PC-3 (cell line): Measurements from ENCODE around the gene HYAL1. TPM values are rescaled to one million over a fixed set of nuclear protein-coding genes. Genes with fewer than 3 reads are reported as not detected.

Experiments
- ATAC-seq: fragments of 200-7000 bp; cut with Tn5 transposase; 2 replicates; pipeline ENCODE4 v1.9.1; 2020; ENCODE audit warnings: mild to moderate bottlenecking, moderate library complexity
- BruUV-seq: library from RNA; stranded (reverse); fragments of 400-500 nt; replicated peaks from 2 replicates; lab custom pipeline; 2021; lab: Mats Ljungman, UMichigan
- CTCF ChIA-PET: fragments of 300-600 bp; sonication (Branson Sonifier 250); formaldehyde crosslinking; loops from one replicate; lab custom pipeline; 2022; ENCODE audit warnings: antibody characterized with exemption; lab: Charles Lee
- POLR2A ChIA-PET: fragments of 300-600 bp; sonication (Branson Sonifier 250); formaldehyde crosslinking; loops from one replicate; lab custom pipeline; 2022; ENCODE audit warnings: antibody characterized with exemption; ENCODE audit not compliant: unreplicated experiment; lab: Charles Lee
- DNase-seq: peaks from one replicate; pipeline ENCODE4 v3.0.0-alpha.2; 2015
- H2AFZ ChIP-seq: fragments of 300-600 bp; sonication (generic); 2 replicates; pipeline ENCODE4 v1.6.0; 2016; ENCODE audit warnings: antibody characterized with exemption, low read length
- H3F3A ChIP-seq: fragments of 300-600 bp; sonication (generic); one replicate; pipeline ENCODE4 v1.6.0; 2017; ENCODE audit warnings: antibody characterized with exemption, low read length, control low read depth, mild to moderate bottlenecking; ENCODE audit not compliant: unreplicated experiment
- H3K27ac ChIP-seq: fragments of 300-600 bp; sonication (generic); 2 replicates; pipeline ENCODE4 v1.5.1; 2016; ENCODE audit warnings: mild to moderate bottlenecking, low read length
- H3K27me3 ChIP-seq: fragments of 300-600 bp; sonication (generic); 2 replicates; pipeline ENCODE4 v1.6.1; 2016; ENCODE audit warnings: low read length, mixed read lengths
- H3K36me3 ChIP-seq: fragments of 300-600 bp; sonication (generic); 2 replicates; pipeline ENCODE4 v1.6.1; 2016; ENCODE audit warnings: low read depth, mixed run types, low read length, mixed read lengths
- H3K4me1 ChIP-seq: fragments of 300-600 bp; sonication (generic); 2 replicates; pipeline ENCODE4 v1.5.1; 2016; ENCODE audit warnings: low read length; ENCODE audit not compliant: insufficient read depth
- H3K4me2 ChIP-seq: fragments of 300-600 bp; sonication (generic); 2 replicates; pipeline ENCODE4 v1.6.0; 2016; ENCODE audit warnings: low read length
- H3K4me3 ChIP-seq: fragments of 300-600 bp; sonication (generic); 2 replicates; pipeline ENCODE4 v1.5.1; 2016; ENCODE audit warnings: mild to moderate bottlenecking, low read length, mixed read lengths
- H3K79me2 ChIP-seq: fragments of 300-600 bp; sonication (generic); 2 replicates; pipeline ENCODE4 v1.6.1; 2017; ENCODE audit warnings: low read length, mixed read lengths
- H3K9ac ChIP-seq: fragments of 300-600 bp; sonication (generic); 2 replicates; pipeline ENCODE4 v1.6.0; 2016; ENCODE audit warnings: mild to moderate bottlenecking, low read length
- H3K9me2 ChIP-seq: fragments of 300-600 bp; sonication (generic); replicated peaks from 2 replicates; pipeline ENCODE4 v1.6.1; 2016; ENCODE audit warnings: mixed run types, low read length, mixed read lengths
- H3K9me3 ChIP-seq: fragments of 300-600 bp; sonication (generic); 2 replicates; pipeline ENCODE4 v1.6.1; 2016; ENCODE audit warnings: low read length, mixed read lengths
- H4K20me1 ChIP-seq: fragments of 300-600 bp; sonication (generic); 2 replicates; pipeline ENCODE4 v1.6.1; 2016; ENCODE audit warnings: low read length, mixed read lengths
- EZH2 ChIP-seq: fragments of 300-600 bp; sonication (generic); IDR thresholded peaks from one replicate; pipeline ENCODE4 v1.6.1; 2017; ENCODE audit warnings: antibody characterized with exemption, mild to moderate bottlenecking, low read length; ENCODE audit not compliant: unreplicated experiment
- EZH2phosphoT487 ChIP-seq: fragments of 300-600 bp; sonication (generic); IDR thresholded peaks from 2 replicates; pipeline ENCODE4 v1.6.1; 2018; ENCODE audit warnings: mild to moderate bottlenecking, antibody characterized with exemption, low read length, borderline replicate concordance
- intact Hi-C: fragments of 100-400 bp; cut with micrococcal nuclease; formaldehyde crosslinking; loops from 2 replicates; pipeline ENCODE4 v1.9.0; 2023
- total RNA-seq: library from RNA; depleted of rRNA; stranded (reverse); fragments of >200 nt; gene quantifications from 2 replicates; pipeline ENCODE4 v1.2.3, GENCODE V29; 2014
- TF ChIP-seq, protein P1 (sequence below): fragments of 300-600 bp; sonication (generic); conservative IDR thresholded peaks from 2 replicates; pipeline ENCODE4 v1.5.1; 2017; ENCODE audit warnings: antibody characterized with exemption, low read depth, mild to moderate bottlenecking, low read length

HYAL1 gene
- total RNA-seq, 1 experiment from 2014 or later, result 1.3 TPM

DNA sequence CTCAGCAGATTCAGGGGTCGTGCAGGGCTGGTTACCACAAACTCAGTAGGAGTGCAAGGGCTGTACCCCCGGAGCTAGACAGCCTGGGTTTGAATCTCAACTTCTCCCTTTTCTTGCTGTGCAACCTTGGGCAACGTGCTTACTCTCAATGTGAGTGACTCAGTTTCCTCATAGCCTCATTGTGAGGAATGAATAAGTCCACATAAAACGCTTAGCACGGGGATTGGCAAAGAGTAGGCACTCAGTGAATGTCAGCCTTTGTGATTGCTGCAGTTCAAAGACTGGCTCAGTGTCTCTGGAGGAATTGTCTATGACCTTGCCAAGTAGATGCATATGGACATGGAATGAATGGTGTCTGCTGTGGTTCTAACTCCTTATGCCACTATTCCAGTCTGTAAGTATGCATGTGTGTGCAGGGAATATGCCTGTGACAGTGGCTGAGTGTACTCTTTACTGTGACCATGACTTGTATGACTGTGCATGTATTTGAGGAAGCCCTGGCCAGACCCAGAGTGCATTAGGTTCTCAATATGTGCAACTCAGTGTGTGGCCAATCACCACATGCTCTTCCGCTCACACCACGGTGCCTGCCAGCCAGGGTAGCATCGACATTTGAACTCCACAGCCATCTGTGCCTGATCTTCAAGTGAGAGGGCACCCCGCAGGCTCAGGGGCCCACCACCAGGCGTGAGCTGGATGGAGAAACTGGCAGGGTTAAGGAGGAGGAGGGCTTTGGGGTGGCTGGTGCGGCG is 3.3 kb downstream of the HYAL1 start:
- Histone ChIP-seq H3K4me1 (peaks cover 20% of the 10 kb centered on the region), H3K36me3 (no peaks in the 10 kb centered on the region), H2AFZ (peak overlapping the region; percentile 57; the same call in 1 of the 2 replicates), H3K9ac (peak overlapping the region; percentile 81), H3K9me2 (no peaks in the 10 kb centered on the region), H3K9me3 (no peaks in the 10 kb centered on the region), H3K4me3 (peak overlapping the region; percentile 52), H3F3A (no peaks in the 10 kb centered on the region), H4K20me1 (no peaks in the 10 kb centered on the region), H3K4me2 (peak overlapping the region; percentile 71), H3K79me2 (peaks cover 14% of the 10 kb centered on the region), H3K27ac (peak overlapping the region; percentile 90), H3K27me3 (no peaks in the 10 kb centered on the region)
- ChIA-PET POLR2A (interaction anchor here (0.6 to 1.8 kb wide), 5 partner anchors 11 to 1860 kb away, joined by 3 to 12 read pairs (median 4); partner anchors contain the start of genes CCDC51, CYB561D2, NPRL2 and TMA7), CTCF (interaction anchor here (0.9 to 1.6 kb wide), 2 partner anchors 24 to 37 kb away, joined by 5 to 7 read pairs; no protein-coding TSS in a partner anchor)
- DNase-seq, result no peak
- no peak for ATAC-seq
- intact Hi-C loops, result loop anchor here (1.0 to 2.0 kb wide), 3 partner anchors 17 to 65 kb away; no protein-coding TSS in a partner anchor
- TF ChIP-seq EZH2 (no peak), EZH2phosphoT487 (no peak)
- TF ChIP-seq, protein P1, sequence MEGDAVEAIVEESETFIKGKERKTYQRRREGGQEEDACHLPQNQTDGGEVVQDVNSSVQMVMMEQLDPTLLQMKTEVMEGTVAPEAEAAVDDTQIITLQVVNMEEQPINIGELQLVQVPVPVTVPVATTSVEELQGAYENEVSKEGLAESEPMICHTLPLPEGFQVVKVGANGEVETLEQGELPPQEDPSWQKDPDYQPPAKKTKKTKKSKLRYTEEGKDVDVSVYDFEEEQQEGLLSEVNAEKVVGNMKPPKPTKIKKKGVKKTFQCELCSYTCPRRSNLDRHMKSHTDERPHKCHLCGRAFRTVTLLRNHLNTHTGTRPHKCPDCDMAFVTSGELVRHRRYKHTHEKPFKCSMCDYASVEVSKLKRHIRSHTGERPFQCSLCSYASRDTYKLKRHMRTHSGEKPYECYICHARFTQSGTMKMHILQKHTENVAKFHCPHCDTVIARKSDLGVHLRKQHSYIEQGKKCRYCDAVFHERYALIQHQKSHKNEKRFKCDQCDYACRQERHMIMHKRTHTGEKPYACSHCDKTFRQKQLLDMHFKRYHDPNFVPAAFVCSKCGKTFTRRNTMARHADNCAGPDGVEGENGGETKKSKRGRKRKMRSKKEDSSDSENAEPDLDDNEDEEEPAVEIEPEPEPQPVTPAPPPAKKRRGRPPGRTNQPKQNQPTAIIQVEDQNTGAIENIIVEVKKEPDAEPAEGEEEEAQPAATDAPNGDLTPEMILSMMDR, result no peak
- BruUV-seq, result TSS peak; percentile 92

DNA sequence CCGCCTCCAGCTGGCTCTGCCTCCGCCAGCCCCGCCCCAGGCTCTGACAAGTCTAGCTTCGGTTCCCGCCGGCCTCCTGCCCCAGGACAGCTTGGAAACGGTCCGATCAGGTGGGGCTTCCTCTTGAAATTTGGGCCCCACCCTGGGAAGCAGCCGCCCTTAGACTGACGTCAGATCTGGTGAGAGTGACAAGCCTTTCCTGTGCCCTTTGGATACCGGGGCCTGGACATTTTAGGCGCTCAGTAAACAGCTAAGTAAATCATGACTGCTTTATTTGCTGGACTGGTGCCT is 3.8 kb downstream of the HYAL1 start:
- TF ChIP-seq EZH2, result no peak
- TF ChIP-seq, protein P1, result no peak
- no peak for TF ChIP-seq EZH2phosphoT487
- Histone ChIP-seq H3K4me2 (peak overlapping the region; percentile 71), H3F3A (no peaks in the 10 kb centered on the region), H3K27me3 (no peaks in the 10 kb centered on the region), H3K9ac (peak overlapping the region; percentile 81), H3K36me3 (no peaks in the 10 kb centered on the region), H3K4me3 (peak overlapping the region; percentile 52), H3K4me1 (peaks cover 20% of the 10 kb centered on the region), H3K27ac (peak overlapping the region; percentile 90), H4K20me1 (no peaks in the 10 kb centered on the region), H3K79me2 (peaks cover 14% of the 10 kb centered on the region), H2AFZ (peak overlapping the region; percentile 57; the same call in 1 of the 2 replicates), H3K9me3 (no peaks in the 10 kb centered on the region), H3K9me2 (no peaks in the 10 kb centered on the region)
- BruUV-seq, result no TSS peak
- POLR2A ChIA-PET, result interaction anchor here (0.6 to 1.8 kb wide), 4 partner anchors 10 to 51 kb away, joined by 3 to 12 read pairs (median 6); partner anchors contain the start of genes CYB561D2 and NPRL2
- DNase-seq (no peak), ATAC-seq (no peak)
- CTCF ChIA-PET, result interaction anchor here (0.7 to 1.6 kb wide), 4 partner anchors 22 to 53 kb away, joined by 4 to 7 read pairs (median 6); no protein-coding TSS in a partner anchor
- intact Hi-C loops, result loop anchor here (1.0 to 2.0 kb wide), 3 partner anchors 18 to 65 kb away; no protein-coding TSS in a partner anchor
